H1 (cell line): ENCODE measurements around the gene FIZ1. TPM values are rescaled to one million over a fixed set of nuclear protein-coding genes. Genes with fewer than 3 reads are reported as not detected.
A peak's percentile ranks its signal among the peaks of the same experiment; 100 is the strongest.

Experiments used
- CTCF ChIA-PET: fragments of 300-600 bp; sonication (Branson Sonifier 250); formaldehyde crosslinking; loops from one replicate; lab custom pipeline; 2021; ENCODE audit not compliant: partially characterized antibody; lab: Charles Lee
- POLR2A ChIA-PET: fragments of 300-600 bp; sonication (Branson Sonifier 250); formaldehyde crosslinking; loops from one replicate; lab custom pipeline; 2021; ENCODE audit warnings: inconsistent platforms; ENCODE audit not compliant: partially characterized antibody; lab: Charles Lee
- DNase-seq, 2 experiments: peaks; one replicate each; pipeline versions ENCODE4 v3.0.0 to v3.0.0-alpha.2; 2010 to 2022; ENCODE audit warnings: low spot score in 2 of 2, low read depth in 1 of 2, mixed read lengths in 1 of 2
- FAIRE-seq: peaks from 2 replicates; lab custom pipeline; 2011; peaks lifted over from hg19 to GRCh38; lab: Jason Lieb, UNC
- H2AFZ ChIP-seq: 2 replicates; pipeline ENCODE4 v1.8.1; 2012; ENCODE audit warnings: low read length, inconsistent platforms
- H2AK5ac ChIP-seq: 2 replicates; pipeline ENCODE4 v1.6.1; 2013; ENCODE audit warnings: low read depth, low read length
- H2BK120ac ChIP-seq: replicated peaks from 2 replicates; pipeline ENCODE3; 2013; ENCODE audit warnings: low read depth, low read length, inconsistent platforms
- H2BK12ac ChIP-seq: 2 replicates; pipeline ENCODE4 v1.6.1; 2013; ENCODE audit warnings: low read depth, low read length
- H2BK15ac ChIP-seq: 2 replicates; pipeline ENCODE4 v1.6.1; 2013; ENCODE audit warnings: low read length
- H2BK20ac ChIP-seq: 2 replicates; pipeline ENCODE4 v1.6.1; 2013; ENCODE audit warnings: low read length
- H2BK5ac ChIP-seq: 2 replicates; pipeline ENCODE4 v1.6.1; 2013; ENCODE audit warnings: low read depth, low read length
- H3K14ac ChIP-seq: 2 replicates; pipeline ENCODE4 v1.6.1; 2013; ENCODE audit warnings: inconsistent platforms; ENCODE audit not compliant: insufficient read length
- H3K18ac ChIP-seq: 2 replicates; pipeline ENCODE4 v1.6.1; 2013; ENCODE audit warnings: low read length; ENCODE audit errors: extremely low read depth
- H3K23ac ChIP-seq: 2 replicates; pipeline ENCODE4 v1.6.1; 2013; ENCODE audit warnings: inconsistent platforms; ENCODE audit not compliant: insufficient read length
- H3K23me2 ChIP-seq: 2 replicates; pipeline ENCODE4 v1.6.1; 2013; ENCODE audit warnings: low read depth, low read length
- H3K27ac ChIP-seq: 2 replicates; pipeline ENCODE4 v1.6.1; 2011; ENCODE audit warnings: low read depth, low read length, inconsistent platforms
- H3K27me3 ChIP-seq, 4 experiments: replicated peaks in 1 of 4; 1 replicate in 1 of 4; 2 replicates in 3 of 4; pipeline versions ENCODE4 v1.6.1 to v1.8.1; 2011 to 2013; ENCODE audit warnings: low read length in 3 of 4, mild to moderate bottlenecking in 3 of 4, inconsistent platforms in 2 of 4, mixed read lengths in 2 of 4, moderate library complexity in 1 of 4; ENCODE audit not compliant: control insufficient read depth in 3 of 4, insufficient read depth in 3 of 4; ENCODE audit errors: extremely low read depth in 1 of 4
- H3K36me3 ChIP-seq, 4 experiments: 2 replicates each; pipeline versions ENCODE4 v1.6.1 to v1.8.1; 2011 to 2013; ENCODE audit warnings: mild to moderate bottlenecking in 4 of 4, low read length in 3 of 4, moderate library complexity in 2 of 4, control low read depth in 1 of 4, inconsistent platforms in 1 of 4; ENCODE audit not compliant: insufficient read depth in 4 of 4, control insufficient read depth in 2 of 4
- H3K4ac ChIP-seq: replicated peaks from 2 replicates; pipeline ENCODE3; 2013; ENCODE audit warnings: low read length, low read depth, mixed read lengths, inconsistent platforms; ENCODE audit not compliant: insufficient read length
- H3K4me1 ChIP-seq, 4 experiments: replicated peaks in 1 of 4; 1 replicate in 1 of 4; 2 replicates in 3 of 4; pipeline versions ENCODE4 v1.6.1 to v1.8.1; 2011 to 2013; ENCODE audit warnings: low read length in 3 of 4, inconsistent platforms in 2 of 4, mixed read lengths in 1 of 4; ENCODE audit not compliant: insufficient read depth in 4 of 4, control insufficient read depth in 3 of 4
- H3K4me2 ChIP-seq, 2 experiments: 2 replicates each; pipeline versions ENCODE4 v1.6.1 to v1.8.1; 2011 to 2013; ENCODE audit warnings: low read depth in 2 of 2, low read length in 2 of 2, control low read depth in 1 of 2, inconsistent platforms in 1 of 2, mild to moderate bottlenecking in 1 of 2; ENCODE audit not compliant: insufficient read depth in 1 of 2
- H3K4me3 ChIP-seq, 4 experiments: fragments of 200-600, 300-600 bp in 1 of 4; sonication (generic), shearing (Covaris generic), sonication (Bioruptor Twin) in 1 of 4; 2 replicates each; pipeline versions ENCODE4 v1.5.1 to v1.8.1; 2011 to 2016; ENCODE audit warnings: low read length in 4 of 4, low read depth in 3 of 4, control low read depth in 2 of 4, inconsistent platforms in 2 of 4, mild to moderate bottlenecking in 2 of 4, mixed read lengths in 1 of 4, moderate library complexity in 1 of 4; ENCODE audit not compliant: insufficient read depth in 2 of 4; ENCODE audit errors: extremely low read depth in 1 of 4
- H3K56ac ChIP-seq: replicated peaks from 2 replicates; pipeline ENCODE3; 2013; ENCODE audit warnings: low read depth, mild to moderate bottlenecking, mixed read lengths, low read length, inconsistent platforms; ENCODE audit not compliant: insufficient read length
- H3K79me1 ChIP-seq: 2 replicates; pipeline ENCODE4 v1.6.1; 2013; ENCODE audit warnings: low read depth, low read length, control low read depth
- H3K79me2 ChIP-seq, 2 experiments: 2 replicates each; pipeline versions ENCODE4 v1.6.1 to v1.8.1; 2012 to 2013; ENCODE audit warnings: low read length in 2 of 2, mild to moderate bottlenecking in 2 of 2, inconsistent platforms in 1 of 2; ENCODE audit not compliant: insufficient read depth in 2 of 2, control insufficient read depth in 1 of 2
- H3K9ac ChIP-seq, 4 experiments: replicated peaks in 1 of 4; 1 replicate in 1 of 4; 2 replicates in 3 of 4; pipeline versions ENCODE4 v1.6.1 to v1.8.1; 2011 to 2013; ENCODE audit warnings: low read depth in 3 of 4, low read length in 3 of 4, control low read depth in 2 of 4, mild to moderate bottlenecking in 2 of 4, moderate library complexity in 2 of 4, inconsistent platforms in 1 of 4; ENCODE audit errors: extremely low read depth in 1 of 4
- H3K9me3 ChIP-seq, 2 experiments: 2 replicates each; pipeline versions ENCODE4 v1.6.1 to v1.8.1; 2012 to 2013; ENCODE audit warnings: mild to moderate bottlenecking in 2 of 2, moderate library complexity in 2 of 2, control low read depth in 1 of 2, inconsistent platforms in 1 of 2, low read depth in 1 of 2, low read length in 1 of 2, mixed read lengths in 1 of 2; ENCODE audit not compliant: insufficient read depth in 2 of 2
- H4K20me1 ChIP-seq, 2 experiments: replicated peaks in 1 of 2; 2 replicates each; pipeline versions ENCODE3 to v1.8.1; 2011 to 2013; ENCODE audit warnings: inconsistent platforms in 2 of 2, low read length in 2 of 2, mild to moderate bottlenecking in 1 of 2; ENCODE audit not compliant: insufficient read depth in 2 of 2, control insufficient read depth in 1 of 2
- H4K5ac ChIP-seq: 2 replicates; pipeline ENCODE4 v1.6.1; 2013; ENCODE audit warnings: low read length, low read depth, mixed read lengths, inconsistent platforms; ENCODE audit not compliant: insufficient read length
- H4K8ac ChIP-seq: 2 replicates; pipeline ENCODE4 v1.8.0; 2013; ENCODE audit warnings: mild to moderate bottlenecking, moderate library complexity, low read length, inconsistent platforms; ENCODE audit not compliant: insufficient read depth; ENCODE audit errors: extremely low read depth
- H4K91ac ChIP-seq: replicated peaks from 2 replicates; pipeline ENCODE3; 2013; ENCODE audit warnings: low read length, mixed read lengths, inconsistent platforms; ENCODE audit not compliant: insufficient read length
- ASH2L ChIP-seq: fragments of 200-600, 300-600 bp; sonication (generic); IDR thresholded peaks from one replicate; pipeline ENCODE4 v1.7.1; 2017; ENCODE audit warnings: low read length
- ATF2 ChIP-seq: IDR thresholded peaks from 2 replicates; pipeline ENCODE4 v1.6.1; 2012; ENCODE audit warnings: low read length, inconsistent platforms
- CBX8 ChIP-seq: fragments of 300-800, 300-1000 bp; sonication (generic); IDR thresholded peaks from 2 replicates; pipeline ENCODE4 v1.7.1; 2016; ENCODE audit warnings: low read depth, low read length, borderline replicate concordance
- CHD1 ChIP-seq: IDR thresholded peaks from 2 replicates; pipeline ENCODE4 v1.6.1; 2012; ENCODE audit warnings: low read depth, low read length, improper control_type of control experiment
- E2F6 ChIP-seq: IDR thresholded peaks from 2 replicates; pipeline ENCODE4 v1.6.1; 2012; ENCODE audit warnings: inconsistent platforms
- GTF2F1 ChIP-seq: IDR thresholded peaks from 2 replicates; pipeline ENCODE4 v1.6.1; 2012; ENCODE audit warnings: low read depth, low read length, improper control_type of control experiment, borderline replicate concordance
- POLR2A ChIP-seq, 2 experiments: IDR thresholded peaks; 1 replicate in 1 of 2; 2 replicates in 1 of 2; pipeline ENCODE4 v1.6.1; 2011; ENCODE audit warnings: low read depth in 2 of 2, low read length in 2 of 2, mild to moderate bottlenecking in 2 of 2; ENCODE audit errors: control extremely low read depth in 1 of 2
- SAP30 ChIP-seq: fragments of 300-600 bp; sonication (generic); IDR thresholded peaks from 2 replicates; pipeline ENCODE4 v1.7.1; 2012; ENCODE audit warnings: low read length, moderate library complexity, mild to moderate bottlenecking, inconsistent platforms; ENCODE audit not compliant: insufficient read depth, insufficient replicate concordance
- TAF1 ChIP-seq: IDR thresholded peaks from 2 replicates; pipeline ENCODE4 v1.6.1; 2011; ENCODE audit warnings: mild to moderate bottlenecking, low read depth, low read length
- TBP ChIP-seq: IDR thresholded peaks from 2 replicates; pipeline ENCODE4 v1.6.1; 2011; ENCODE audit warnings: low read depth, low read length, improper control_type of control experiment
- WGBS, 2 experiments: shearing (Covaris generic) in 1 of 2; methylation state at CpG; one replicate each; pipeline versions ENCODE4 v1.1.6 to v1.1.7; 2013 to 2015; ENCODE audit warnings: low lambda C conversion rate in 2 of 2, mixed read lengths in 2 of 2, inconsistent platforms in 1 of 2, low coverage in 1 of 2, missing lambda C conversion rate in 1 of 2; ENCODE audit not compliant: insufficient replicate concordance in 2 of 2, insufficient coverage in 1 of 2, insufficient read length in 1 of 2; ENCODE audit errors: extremely low coverage in 1 of 2, missing lambda C conversion rate in 1 of 2; 5-methylcytosine and 5-hydroxymethylcytosine counted together
- polyA plus RNA-seq, 7 experiments: library from polyadenylated mRNA; depleted of rRNA in 3 of 7; stranded (reverse) in 5 of 7; unstranded in 2 of 7; fragments of >200 nt in 5 of 7; fragments of 200-250 nt in 2 of 7; gene quantifications; 1 replicate in 5 of 7; 2 replicates in 1 of 7; 4 replicates in 1 of 7; pipeline versions ENCODE4 v1.2.1 to v1.2.3, GENCODE V29; 2011 to 2013; ENCODE audit warnings: missing spikeins in 2 of 7, mixed read lengths in 2 of 7
- total RNA-seq: library from RNA; stranded (reverse); fragmentation: NEBNext Ultra II Directional; extraction: Animal tissue kit (Norgen Biotek cat#: 25700); gene quantifications from 2 replicates; pipeline ENCODE4 v1.2.1, GENCODE V29; 2021

Gene FIZ1
- total and polyA plus RNA-seq, 2 of the 8 experiments (the other 6 are each of a cell fraction or from before 2014, with no cell fraction given): 9.1 to 18.5 TPM

GRCh38 chr19:55605207-55605636 is 5.9 kb upstream of the FIZ1 start:
- peak overlapping the region; percentile 55 for H4K5ac ChIP-seq
- WGBS, 2 experiments: 0% methylated on average over 12 of the region's 43 CpGs; no CpG with 5 or more reads in 1 of the 2 experiments
- H3K9me3 ChIP-seq: no peaks in the 10 kb centered on the region
- H4K20me1 ChIP-seq: peaks cover 2 to 16% of the 10 kb centered on the region in 2 experiments
- H3K4me3 ChIP-seq: peak overlapping the region; percentile 54 to 93 (median 68)
- no peak overlapping the region; the same call in 1 of the 2 replicates for H4K8ac ChIP-seq
- peak overlapping the region; percentile 61 to 81 for H3K4me2 ChIP-seq
- peak overlapping the region; percentile 64; the same call in 1 of the 2 replicates for H3K27ac ChIP-seq
- peak overlapping the region; percentile 2; the same call in 1 of the 2 replicates for H2BK5ac ChIP-seq
- ChIA-PET CTCF (interaction anchor here (0.9 to 2.3 kb wide), 17 partner anchors 8 to 446 kb away, joined by 3 to 22 read pairs (median 7); partner anchors contain the start of gene ZNF784), POLR2A (interaction anchor here (0.6 to 3.6 kb wide), 23 partner anchors 12 to 560 kb away, joined by 3 to 25 read pairs (median 4); partner anchors contain the start of genes CCDC106, HSPBP1, NAT14 and SSC5D)
- no peak overlapping the region for H2BK20ac ChIP-seq
- H3K27me3 ChIP-seq: no peaks in the 10 kb centered on the region
- no peak overlapping the region for H2AFZ ChIP-seq
- peaks cover 0 to 3% (median 0%) of the 10 kb centered on the region in 4 experiments; a peak in 1 of 8 replicates for H3K36me3 ChIP-seq
- H3K23ac ChIP-seq: no peak overlapping the region
- peak; percentile 94 to 98 for DNase-seq
- peaks cover 16% of the 10 kb centered on the region for H3K23me2 ChIP-seq
- H3K4ac ChIP-seq: no peak overlapping the region
- H2AK5ac ChIP-seq: no peak overlapping the region
- H3K56ac ChIP-seq: peak overlapping the region; percentile 54
- H4K91ac ChIP-seq: peak overlapping the region; percentile 80
- H3K79me1 ChIP-seq: peaks cover 7% of the 10 kb centered on the region
- H3K14ac ChIP-seq: no peak overlapping the region
- H2BK15ac ChIP-seq: no peak overlapping the region
- FAIRE-seq: no peak
- peaks cover 0 to 10% of the 10 kb centered on the region in 2 experiments; a peak in 2 of 4 replicates for H3K79me2 ChIP-seq
- no peak overlapping the region for H2BK120ac ChIP-seq
- peak overlapping the region in 2 of 4 experiments; percentile 45 to 57; a peak in 4 of 7 replicates for H3K9ac ChIP-seq
- H2BK12ac ChIP-seq: no peak overlapping the region
- H3K4me1 ChIP-seq: peaks cover 0 to 14% (median 10%) of the 10 kb centered on the region in 4 experiments; a peak in 6 of 7 replicates
- peak overlapping the region; percentile 36; the same call in 1 of the 2 replicates for H3K18ac ChIP-seq
- no peak for TF ChIP-seq CHD1
- TF ChIP-seq ASH2L: no peak
- no peak for TF ChIP-seq GTF2F1
- TF ChIP-seq POLR2A (IDR thresholded peaks at IDR 0.05; ENCODE audit: control extremely low read depth in 1 of 2, low read depth in 2 of 2, low read length in 2 of 2): peak; percentile 49 to 71
- TF ChIP-seq E2F6: peak; percentile 86
- TF ChIP-seq TBP: peak; percentile 43
- TF ChIP-seq TAF1: peak; percentile 52
- no peak for TF ChIP-seq ATF2
- no peak for TF ChIP-seq CBX8
- no peak for TF ChIP-seq SAP30
